OCI-LY7 (cell line): Measurements from ENCODE around the gene PDE6G. TPM values are rescaled to one million over a fixed set of nuclear protein-coding genes. Genes with fewer than 3 reads are reported as not detected.
"Not testable (repeated sequence)": the region's sequence is repeated elsewhere in the genome, so short reads cannot be mapped to it uniquely, and the experiment has no call there.

Source experiments
- BruUV-seq: library from RNA; stranded (reverse); fragments of 400-500 nt; replicated peaks from 2 replicates; lab custom pipeline; 2021; lab: Mats Ljungman, UMichigan
- CTCF ChIA-PET: fragments of 300-600 bp; sonication (Branson Sonifier 250); formaldehyde crosslinking; loops from one replicate; lab custom pipeline; 2022; ENCODE audit warnings: antibody characterized with exemption; ENCODE audit not compliant: unreplicated experiment; lab: Charles Lee
- POLR2A ChIA-PET: fragments of 300-600 bp; sonication (Branson Sonifier 250); formaldehyde crosslinking; loops from one replicate; lab custom pipeline; 2022; ENCODE audit warnings: antibody characterized with exemption; lab: Charles Lee
- DNase-seq: peaks from one replicate; pipeline ENCODE4 v3.0.0-alpha.2; 2015; ENCODE audit warnings: low spot score
- H2AFZ ChIP-seq: fragments of 200-600 bp; sonication (generic), shearing (Covaris generic); 2 replicates; pipeline ENCODE4 v1.6.1; 2014; ENCODE audit warnings: mild to moderate bottlenecking, antibody characterized with exemption, low read length, moderate library complexity
- H3K27ac ChIP-seq: fragments of 200-600 bp; sonication (generic); 2 replicates; pipeline ENCODE4 v1.5.1; 2014; ENCODE audit warnings: mixed run types, low read depth, mild to moderate bottlenecking, moderate library complexity, low read length, inconsistent platforms; ENCODE audit not compliant: poor library complexity, severe bottlenecking
- H3K36me3 ChIP-seq: fragments of 200-600 bp; sonication (generic); 2 replicates; pipeline ENCODE4 v1.6.1; 2014; ENCODE audit warnings: mild to moderate bottlenecking, antibody characterized with exemption, low read length, moderate library complexity, mixed read lengths; ENCODE audit not compliant: insufficient read depth
- H3K4me1 ChIP-seq: fragments of 200-600 bp; sonication (generic); 2 replicates; pipeline ENCODE4 v1.5.1; 2014; ENCODE audit warnings: mild to moderate bottlenecking, low read length; ENCODE audit not compliant: insufficient read depth, poor library complexity, severe bottlenecking
- H3K4me2 ChIP-seq: fragments of 200-600 bp; sonication (generic); 2 replicates; pipeline ENCODE4 v1.6.1; 2014; ENCODE audit warnings: mild to moderate bottlenecking, low read length
- H3K4me3 ChIP-seq: fragments of 200-600 bp; sonication (generic); 2 replicates; pipeline ENCODE4 v1.5.1; 2014; ENCODE audit warnings: mild to moderate bottlenecking, low read depth, low read length; ENCODE audit not compliant: poor library complexity, severe bottlenecking
- H3K79me2 ChIP-seq: fragments of 200-600 bp; sonication (generic); 2 replicates; pipeline ENCODE4 v1.6.1; 2016; ENCODE audit warnings: low read depth, mild to moderate bottlenecking, low read length, moderate library complexity, mixed read lengths; ENCODE audit not compliant: insufficient read depth
- H3K9me2 ChIP-seq: fragments of 200-600 bp; sonication (generic); 2 replicates; pipeline ENCODE4 v1.6.1; 2016; ENCODE audit warnings: mild to moderate bottlenecking, low read length, mixed read lengths; ENCODE audit not compliant: insufficient read depth
- H3K9me3 ChIP-seq: fragments of 200-600 bp; sonication (generic); 2 replicates; pipeline ENCODE4 v1.6.1; 2014; ENCODE audit warnings: mild to moderate bottlenecking, mixed run types, low read length, mixed read lengths
- H4K20me1 ChIP-seq: fragments of 200-600 bp; sonication (generic); 2 replicates; pipeline ENCODE4 v1.6.1; 2014; ENCODE audit warnings: mild to moderate bottlenecking, antibody characterized with exemption, low read length, moderate library complexity, mixed read lengths; ENCODE audit not compliant: insufficient read depth
- CTCF ChIP-seq: fragments of 200-600 bp; sonication (generic); conservative IDR thresholded peaks from 2 replicates; pipeline ENCODE4 v1.5.1; 2014; ENCODE audit warnings: mild to moderate bottlenecking, antibody characterized with exemption, low read length, moderate library complexity, mixed read lengths
- EZH2phosphoT487 ChIP-seq: fragments of 200-600 bp; sonication (generic); IDR thresholded peaks from 2 replicates; pipeline ENCODE4 v1.6.1; 2018; ENCODE audit warnings: low read depth, borderline replicate concordance, mild to moderate bottlenecking, mixed run types, antibody characterized with exemption, low read length, moderate library complexity, mixed read lengths
- intact Hi-C: fragments of 100-400 bp; cut with micrococcal nuclease; formaldehyde crosslinking; loops from one replicate; pipeline ENCODE4 v1.10.0; 2022; ENCODE audit not compliant: unreplicated experiment
- total RNA-seq, 2 experiments: library from RNA; depleted of rRNA in 1 of 2; stranded (reverse); fragments of >200 nt in 1 of 2; shearing (Covaris generic) in 1 of 2; gene quantifications; 2 replicates each; pipeline ENCODE4 v1.2.3, GENCODE V29; 2014 to 2022

Gene PDE6G
- total RNA-seq, 2 experiments from 2014 or later, result 0.44 TPM; not detected in 1

- H3K4me3 ChIP-seq, H3K27ac ChIP-seq, BruUV-seq, H3K9me3 ChIP-seq, H3K79me2 ChIP-seq, H3K9me2 ChIP-seq, H3K4me2 ChIP-seq, H3K4me1 ChIP-seq, POLR2A ChIA-PET, intact Hi-C loops, H2AFZ ChIP-seq, H4K20me1 ChIP-seq: not testable (repeated sequence)
- TF ChIP-seq CTCF, result peak; percentile 73
- peak; percentile 44 for DNase-seq
- peaks cover 51% of the 10 kb centered on the region for H3K36me3 ChIP-seq
- CTCF ChIA-PET, result interaction anchor here (0.6 kb wide), 2 partner anchors 8 to 23 kb away, joined by 3 read pairs; no protein-coding TSS in a partner anchor
Observed at GRCh38 chr17:81675515-81676221, 19.3 kb upstream of the PDE6G start.

- BruUV-seq, result no TSS peak
- H3K36me3 ChIP-seq, result peaks cover 67% of the 10 kb centered on the region
- intact Hi-C loops, result no loop called here
- no peak for DNase-seq
- ChIA-PET POLR2A (no interaction called here), CTCF (no interaction called here)
- no peaks in the 10 kb centered on the region for H3K4me1 ChIP-seq
- H3K4me3 ChIP-seq, result no peak overlapping the region
- H4K20me1 ChIP-seq, result no peaks in the 10 kb centered on the region
- no peak overlapping the region for H3K27ac ChIP-seq
- TF ChIP-seq EZH2phosphoT487 (no peak), CTCF (no peak)
- peaks cover 2% of the 10 kb centered on the region; the same call in 1 of the 2 replicates for H3K79me2 ChIP-seq
- no peaks in the 10 kb centered on the region for H3K9me2 ChIP-seq
- no peak overlapping the region for H3K4me2 ChIP-seq
- H2AFZ ChIP-seq, result no peak overlapping the region
- no peaks in the 10 kb centered on the region for H3K9me3 ChIP-seq
Observed at GRCh38 chr17:81673561-81674258, 17.4 kb upstream of the PDE6G start.

GRCh38 chr17:81672954-81673353 lies 16.6 kb upstream of the PDE6G start:
- intact Hi-C loops, result no loop called here
- Histone ChIP-seq H2AFZ (no peak overlapping the region), H3K4me1 (peaks cover 6% of the 10 kb centered on the region), H3K36me3 (peaks cover 74% of the 10 kb centered on the region), H4K20me1 (no peaks in the 10 kb centered on the region), H3K27ac (no peak overlapping the region), H3K79me2 (peaks cover 9% of the 10 kb centered on the region; the same call in 1 of the 2 replicates), H3K4me2 (no peak overlapping the region), H3K9me2 (no peaks in the 10 kb centered on the region), H3K4me3 (no peak overlapping the region), H3K9me3 (no peaks in the 10 kb centered on the region)
- TF ChIP-seq CTCF (no peak), EZH2phosphoT487 (no peak)
- DNase-seq, result no peak
- no TSS peak for BruUV-seq
- ChIA-PET CTCF (no interaction called here), POLR2A (no interaction called here)
